GM13976 (cell line): ENCODE results near the gene SLC25A45.
A peak's percentile ranks its signal among the peaks of the same experiment; 100 is the strongest.

Experiments
- DNase-seq: peaks from one replicate; pipeline ENCODE4 v3.0.0; 2012; ENCODE audit warnings: low spot score
- in situ Hi-C: fragments of 300-500 bp; cut with MboI; formaldehyde crosslinking; loops from one replicate; pipeline ENCODE4 v1.12.0; 2022; ENCODE audit warnings: low sequenced_read_pairs, mixed read lengths, inconsistent platforms; ENCODE audit not compliant: unreplicated experiment
- TF ChIP-seq, protein P1 (sequence below): IDR thresholded peaks from 2 replicates; pipeline ENCODE4 v1.5.1; 2012; ENCODE audit warnings: borderline replicate concordance, mild to moderate bottlenecking; ENCODE audit not compliant: insufficient read depth; ENCODE audit errors: extremely low read depth, missing control alignments, control extremely low read depth

Gene SLC25A45

DNA sequence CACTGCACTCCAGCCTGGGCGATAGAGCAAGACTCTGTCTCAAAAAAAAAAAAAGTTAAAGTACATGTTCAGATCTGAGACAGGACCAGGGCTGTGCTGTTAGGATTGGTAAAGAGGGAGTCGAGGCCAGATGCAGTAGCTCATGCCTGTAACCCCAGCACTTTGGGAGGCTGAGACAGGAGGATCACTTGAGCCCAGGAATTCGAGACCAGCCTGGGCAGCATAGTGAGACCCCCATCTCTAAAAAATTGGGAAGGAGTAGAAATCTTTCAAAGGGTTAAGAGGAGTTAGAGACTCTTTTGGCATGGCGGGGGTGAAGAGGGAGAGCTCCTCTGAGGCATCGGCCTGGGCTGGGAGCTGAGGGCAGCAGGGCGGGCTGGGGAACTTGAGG is 11.8 kb downstream of the SLC25A45 start:
- TF ChIP-seq, protein P1, sequence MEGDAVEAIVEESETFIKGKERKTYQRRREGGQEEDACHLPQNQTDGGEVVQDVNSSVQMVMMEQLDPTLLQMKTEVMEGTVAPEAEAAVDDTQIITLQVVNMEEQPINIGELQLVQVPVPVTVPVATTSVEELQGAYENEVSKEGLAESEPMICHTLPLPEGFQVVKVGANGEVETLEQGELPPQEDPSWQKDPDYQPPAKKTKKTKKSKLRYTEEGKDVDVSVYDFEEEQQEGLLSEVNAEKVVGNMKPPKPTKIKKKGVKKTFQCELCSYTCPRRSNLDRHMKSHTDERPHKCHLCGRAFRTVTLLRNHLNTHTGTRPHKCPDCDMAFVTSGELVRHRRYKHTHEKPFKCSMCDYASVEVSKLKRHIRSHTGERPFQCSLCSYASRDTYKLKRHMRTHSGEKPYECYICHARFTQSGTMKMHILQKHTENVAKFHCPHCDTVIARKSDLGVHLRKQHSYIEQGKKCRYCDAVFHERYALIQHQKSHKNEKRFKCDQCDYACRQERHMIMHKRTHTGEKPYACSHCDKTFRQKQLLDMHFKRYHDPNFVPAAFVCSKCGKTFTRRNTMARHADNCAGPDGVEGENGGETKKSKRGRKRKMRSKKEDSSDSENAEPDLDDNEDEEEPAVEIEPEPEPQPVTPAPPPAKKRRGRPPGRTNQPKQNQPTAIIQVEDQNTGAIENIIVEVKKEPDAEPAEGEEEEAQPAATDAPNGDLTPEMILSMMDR: no peak
- DNase-seq: no peak
- in situ Hi-C loops: no loop called here

DNA sequence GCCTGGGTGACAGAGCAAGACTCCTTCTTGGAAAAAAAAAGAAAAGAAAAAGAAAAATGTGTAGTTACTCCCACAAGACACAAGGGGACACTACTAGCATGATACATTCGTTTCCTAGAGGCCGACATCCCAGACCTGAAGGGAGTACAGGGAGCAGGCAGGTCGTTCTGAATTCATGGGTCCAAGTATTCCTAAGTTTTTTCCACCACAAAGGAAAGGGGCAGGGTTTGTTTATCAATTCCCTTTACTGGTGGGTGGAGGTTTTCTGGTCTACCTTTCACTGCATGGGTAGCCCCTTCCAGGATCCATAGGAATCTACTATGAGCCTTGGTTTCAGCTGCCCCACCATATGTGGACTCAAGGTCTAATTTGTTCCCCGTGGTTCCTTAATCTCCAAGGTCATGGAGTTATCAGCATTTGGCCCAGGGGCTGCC is 16.1 kb downstream of the SLC25A45 start:
- in situ Hi-C loops: no loop called here
- peak; percentile 86 for DNase-seq

DNA sequence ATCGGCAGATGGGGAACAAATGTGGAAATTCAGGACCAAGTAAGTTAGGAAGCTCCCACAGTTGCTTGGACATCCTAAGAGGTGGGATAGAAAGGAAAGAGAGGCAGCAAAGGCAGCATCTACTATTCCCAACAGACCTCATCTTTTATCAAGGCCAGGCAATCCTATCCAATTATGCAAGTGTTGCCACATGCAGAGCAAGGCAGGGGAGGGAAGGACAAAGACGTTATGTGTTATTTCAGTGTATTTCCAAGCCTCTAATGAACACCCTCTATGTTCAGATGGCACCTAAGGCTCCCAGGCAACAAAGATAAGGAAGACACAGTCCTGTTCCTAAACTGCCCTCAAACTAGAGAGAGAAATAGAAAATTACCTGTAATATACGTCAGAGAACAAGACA is 18.7 kb downstream of the SLC25A45 start:
- in situ Hi-C loops: no loop called here
- TF ChIP-seq, protein P1: no peak
- no peak for DNase-seq

More for the DNA sequence above, 16.1 kb downstream of the SLC25A45 start:
- TF ChIP-seq, protein P1: peak; percentile 69

DNA sequence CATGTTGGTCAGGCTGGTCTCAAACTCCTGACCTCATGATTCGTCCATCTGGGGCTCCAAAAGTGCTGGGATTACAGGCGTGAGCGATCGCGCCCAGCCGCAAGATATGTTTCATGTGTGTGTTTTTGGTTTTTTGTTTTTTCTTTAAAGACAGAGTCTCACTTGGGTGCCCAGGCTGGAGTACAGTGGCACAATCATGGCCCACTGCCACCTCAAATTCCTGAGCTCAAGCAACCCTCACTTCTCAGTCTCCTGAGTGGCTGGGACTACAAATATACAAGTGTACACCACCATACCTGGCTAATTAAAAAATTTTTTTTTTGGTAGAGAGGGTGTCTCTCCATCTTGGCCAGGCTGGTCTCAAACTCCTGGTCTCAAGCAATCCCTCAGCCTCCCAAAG is 19.5 kb downstream of the SLC25A45 start:
- TF ChIP-seq, protein P1: no peak
- in situ Hi-C loops: no loop called here
- DNase-seq: no peak

DNA sequence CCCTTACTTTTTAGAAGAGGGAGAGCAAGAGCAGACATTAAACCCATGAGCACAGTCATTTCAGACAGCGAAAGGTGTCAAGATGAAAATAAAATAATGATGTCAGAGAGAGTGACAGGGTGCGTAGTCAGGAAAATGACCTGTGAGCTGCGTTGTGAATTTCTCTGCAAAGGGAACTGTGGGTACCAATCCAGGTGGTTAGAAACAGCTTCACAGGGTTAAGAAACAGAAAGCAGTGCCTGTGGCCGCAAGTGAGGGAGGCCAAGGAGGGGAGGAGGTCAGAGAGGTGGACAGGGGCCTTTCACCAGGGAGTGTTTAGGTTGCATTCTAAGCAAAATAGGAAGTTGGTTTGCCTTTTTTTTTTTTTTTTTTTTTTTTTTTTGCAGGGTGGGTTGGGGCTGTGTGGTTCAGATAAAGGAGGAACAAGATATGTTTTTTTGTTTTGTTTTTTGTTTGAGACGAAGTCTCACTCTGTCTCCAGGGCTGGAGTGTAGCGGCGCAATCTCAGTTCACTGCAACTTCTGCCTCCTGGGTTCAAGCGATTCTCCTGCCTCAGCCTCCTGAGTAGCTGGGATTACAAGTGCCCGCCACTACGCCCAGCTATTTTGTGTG is 20.0 kb downstream of the SLC25A45 start:
- DNase-seq: peak; percentile 76
- TF ChIP-seq, protein P1: no peak
- in situ Hi-C loops: no loop called here

DNA sequence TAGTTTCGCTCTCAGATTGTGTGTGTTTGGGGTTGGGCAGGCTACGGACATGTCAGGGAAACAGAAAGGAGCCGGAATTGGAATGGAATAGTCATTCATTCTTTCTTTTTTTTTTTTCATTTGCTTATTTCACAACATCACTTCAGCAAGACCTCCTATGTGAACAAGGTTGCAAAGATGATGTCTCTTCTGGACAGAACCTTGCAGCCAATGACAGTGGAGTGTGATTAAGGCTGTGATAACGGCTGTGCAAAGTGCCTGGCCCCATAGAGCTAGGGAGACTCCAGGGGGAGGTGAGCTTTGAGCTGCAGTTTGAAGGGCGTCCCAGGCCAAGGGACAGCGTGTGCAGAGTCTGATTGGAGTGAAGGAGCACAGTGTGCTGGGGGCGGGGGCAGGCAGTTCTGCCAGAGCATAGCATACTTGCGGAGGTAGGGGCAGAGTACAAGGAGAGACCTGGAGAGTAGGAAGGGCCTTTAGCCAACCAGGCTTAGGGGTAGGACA is 24.5 kb downstream of the SLC25A45 start:
- no peak for DNase-seq
- in situ Hi-C loops: loop anchor here (5.0 kb wide), 1 partner anchor 149 kb away; no protein-coding TSS in a partner anchor
- TF ChIP-seq, protein P1: no peak
